ENCODE results near the gene DIP2A. TPM values are rescaled to one million over a fixed set of nuclear protein-coding genes. Genes with fewer than 3 reads are reported as not detected.
A peak's percentile ranks its signal among the peaks of the same experiment; 100 is the strongest.

The DIP2A gene
- total and polyA plus RNA-seq, 7 experiments from 2014 or later = 16.9 to 118 (median 105) TPM

- Mint-ChIP-seq H3K9me3 (peaks cover 0 to 1% (median 0%) of the 10 kb centered on the region in 11 donors), H3K27ac (no peak overlapping the region), H3K27me3 (no peaks in the 10 kb centered on the region), H3K4me1 (peaks cover 33 to 88% (median 75%) of the 10 kb centered on the region in 7 donors), H3K36me3 (no peaks in the 10 kb centered on the region), H3K4me3 (no peak overlapping the region)
- DNase-seq (no peak), ATAC-seq (no peak)
- no peak overlapping the region for H3K4me3 ChIP-seq (ENCODE audit: low read length)
- H3K27me3 ChIP-seq (ENCODE audit: control insufficient read depth in 2 of 2, insufficient read depth in 2 of 2, low read length in 2 of 2) = no peaks in the 10 kb centered on the region
- no peak overlapping the region for H3K27ac ChIP-seq (ENCODE audit: low read depth, low read length)
- no peaks in the 10 kb centered on the region for H3K9me3 ChIP-seq (ENCODE audit: control insufficient read depth in 2 of 3, low read length in 3 of 3)
- ChIA-PET POLR2A (interaction anchor here (0.9 to 2.0 kb wide), 3 partner anchors 29 to 51 kb away, joined by 3 to 5 read pairs (median 4); partner anchors contain the start of gene PRMT2), CTCF (no interaction called here)
- intact Hi-C loops (cut with micrococcal nuclease) = no loop called here
- H3K36me3 ChIP-seq (ENCODE audit: control insufficient read depth in 2 of 3, insufficient read depth in 3 of 3, low read length in 3 of 3) = no peaks in the 10 kb centered on the region
- peaks cover 25 to 46% of the 10 kb centered on the region in 2 donors for H3K4me1 ChIP-seq (ENCODE audit: control insufficient read depth in 2 of 2, insufficient read depth in 2 of 2, low read length in 2 of 2)
Measured at GRCh38 chr21:46603228-46603627, 144.5 kb downstream of the DIP2A start.

DNA sequence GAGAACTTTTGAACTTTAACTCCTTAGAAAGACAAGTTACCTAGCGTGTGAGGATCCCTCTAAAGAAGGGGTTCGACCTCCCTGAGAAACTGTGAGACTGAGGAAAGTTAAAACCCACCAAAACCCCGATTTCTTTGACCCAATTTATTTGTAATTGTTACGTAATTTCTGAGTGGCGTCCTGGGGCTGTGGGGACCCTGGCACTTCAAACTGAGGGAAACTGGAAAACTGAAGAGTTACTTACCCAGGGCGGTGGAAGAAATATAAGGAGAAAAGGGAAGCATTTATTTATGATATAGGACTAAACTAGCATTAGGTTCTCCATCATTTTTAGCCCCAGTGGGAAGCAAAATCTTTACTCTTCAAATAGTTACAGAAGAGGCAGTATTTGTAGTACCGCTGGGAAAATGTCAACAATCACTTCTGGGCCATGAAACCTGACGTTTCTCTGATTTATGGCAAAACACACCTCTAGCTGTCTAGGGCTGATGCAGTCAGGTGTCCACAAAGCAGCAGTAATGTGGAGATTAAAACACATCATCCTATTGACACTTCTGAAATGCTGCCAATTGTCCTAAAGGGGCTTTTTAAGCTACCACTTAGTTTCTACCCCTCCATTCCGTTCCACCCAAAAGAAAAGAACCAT lies 145.8 kb downstream of the DIP2A start:
- no peaks in the 10 kb centered on the region for H3K36me3 ChIP-seq (ENCODE audit: control insufficient read depth in 2 of 3, insufficient read depth in 3 of 3, low read length in 3 of 3)
- ChIA-PET POLR2A (interaction anchor here (1.0 to 2.8 kb wide), 4 partner anchors 11 to 38 kb away, joined by 3 to 13 read pairs (median 10); no protein-coding TSS in a partner anchor), CTCF (interaction anchor here (0.7 kb wide), 1 partner anchor 100 kb away, joined by 3 read pairs; no protein-coding TSS in a partner anchor)
- no peaks in the 10 kb centered on the region for H3K36me3 Mint-ChIP-seq
- H3K4me3 ChIP-seq (ENCODE audit: low read length) = no peak overlapping the region
- no peak for DNase-seq
- H3K4me1 ChIP-seq (ENCODE audit: control insufficient read depth in 2 of 2, insufficient read depth in 2 of 2, low read length in 2 of 2) = peaks cover 25 to 36% of the 10 kb centered on the region in 2 donors
- H3K27me3 ChIP-seq (ENCODE audit: control insufficient read depth in 2 of 2, insufficient read depth in 2 of 2, low read length in 2 of 2) = no peaks in the 10 kb centered on the region
- intact Hi-C loops (cut with micrococcal nuclease) = no loop called here
- peaks cover 34 to 88% (median 71%) of the 10 kb centered on the region in 7 donors for H3K4me1 Mint-ChIP-seq
- H3K9me3 ChIP-seq (ENCODE audit: control insufficient read depth in 2 of 3, low read length in 3 of 3) = no peaks in the 10 kb centered on the region
- peaks cover 0 to 1% (median 0%) of the 10 kb centered on the region in 11 donors for H3K9me3 Mint-ChIP-seq
- H3K4me3 Mint-ChIP-seq = peak overlapping the region in 8 of 10 donors; percentile 37 to 88 (median 72)
- H3K27ac ChIP-seq (ENCODE audit: low read depth, low read length) = peak overlapping the region; percentile 14
- peak overlapping the region; percentile 53 to 90 (median 82) for H3K27ac Mint-ChIP-seq
- H3K27me3 Mint-ChIP-seq = peaks cover 0 to 1% (median 0%) of the 10 kb centered on the region in 5 donors
- ATAC-seq = no peak

- Mint-ChIP-seq H3K27me3 (peaks cover 0 to 1% (median 0%) of the 10 kb centered on the region in 5 donors), H3K9me3 (peaks cover 0 to 8% (median 0%) of the 10 kb centered on the region in 11 donors), H3K36me3 (peaks cover 0 to 3% (median 0%) of the 10 kb centered on the region in 5 donors), H3K27ac (peak within 1 kb of the TSS; percentile 56 to 94 (median 89)), H3K4me1 (peaks cover 28 to 86% (median 68%) of the 10 kb centered on the region in 7 donors), H3K4me3 (peak within 1 kb of the TSS; percentile 70 to 88 (median 74))
- ChIA-PET POLR2A (interaction anchor here (0.7 to 2.8 kb wide), 13 partner anchors 8 to 147 kb away, joined by 3 to 13 read pairs (median 5); partner anchors contain the start of genes DIP2A and PRMT2), CTCF (interaction anchor here (1.2 kb wide), 1 partner anchor 16 kb away, joined by 5 read pairs; no protein-coding TSS in a partner anchor)
- Histone ChIP-seq H3K36me3 (ENCODE audit: control insufficient read depth in 2 of 3, insufficient read depth in 3 of 3, low read length in 3 of 3) (no peaks in the 10 kb centered on the region), H3K9me3 (ENCODE audit: control insufficient read depth in 2 of 3, low read length in 3 of 3) (no peaks in the 10 kb centered on the region), H3K4me3 (ENCODE audit: low read length) (peak within 1 kb of the TSS; percentile 22), H3K27me3 (ENCODE audit: control insufficient read depth in 2 of 2, insufficient read depth in 2 of 2, low read length in 2 of 2) (no peaks in the 10 kb centered on the region), H3K4me1 (ENCODE audit: control insufficient read depth in 2 of 2, insufficient read depth in 2 of 2, low read length in 2 of 2) (peaks cover 25 to 34% of the 10 kb centered on the region in 2 donors), H3K27ac (ENCODE audit: low read depth, low read length) (peak within 1 kb of the TSS; percentile 53)
- ATAC-seq (no peak), DNase-seq (peak in 6 of 9 donors; percentile 32 to 52 (median 40))
- intact Hi-C loops (cut with micrococcal nuclease) = loop anchor here in 1 of 2 donors (5.0 kb wide), 1 partner anchor 38 kb away; no protein-coding TSS in a partner anchor
Measured at GRCh38 chr21:46604975-46605766, 146.5 kb downstream of the DIP2A start, which contains the start of gene S100B. Gene S100B (minus strand): TSS chr21:46605082. CDS start chr21:46602415, 2,667 bp downstream.

DNA sequence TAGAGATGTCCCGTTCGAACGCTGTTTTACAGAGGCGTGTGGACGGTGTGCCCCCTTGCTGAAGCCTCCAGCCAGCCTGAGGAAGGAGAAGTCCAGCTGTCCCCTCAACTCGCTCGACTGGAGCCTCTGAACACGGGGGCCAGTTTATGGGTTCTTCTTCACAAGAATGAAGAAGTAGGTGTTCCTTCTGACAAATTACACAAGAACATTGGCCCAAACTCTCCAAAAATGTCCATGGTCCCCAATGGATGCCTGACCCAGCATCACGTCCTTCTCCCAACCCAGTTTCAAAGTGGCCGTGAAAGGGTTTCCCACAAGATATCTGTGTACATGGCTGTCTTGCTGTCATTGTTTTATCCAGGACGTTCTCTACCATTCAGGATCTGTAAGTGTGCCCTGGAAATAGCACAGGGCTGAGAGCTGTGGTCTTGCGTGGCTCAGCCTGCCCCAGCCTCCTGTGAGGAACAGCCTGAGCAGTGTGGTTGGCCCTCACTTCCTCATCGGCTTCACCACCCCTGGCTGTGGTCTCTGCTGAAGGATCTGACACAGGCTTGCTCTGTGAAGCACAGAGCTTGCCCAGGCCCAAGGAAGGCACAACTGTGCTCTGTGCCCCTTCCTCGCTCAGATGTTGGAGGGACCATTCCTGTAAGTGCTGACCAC lies 147.2 kb downstream of the DIP2A start:
- ATAC-seq = peak; percentile 97
- ChIA-PET POLR2A (interaction anchor here (0.7 to 2.8 kb wide), 15 partner anchors 9 to 147 kb away, joined by 3 to 13 read pairs (median 5); partner anchors contain the start of genes DIP2A and PRMT2), CTCF (interaction anchor here (0.7 to 1.2 kb wide), 2 partner anchors 15 to 184 kb away, joined by 3 to 5 read pairs; no protein-coding TSS in a partner anchor)
- peaks cover 0 to 4% (median 3%) of the 10 kb centered on the region in 3 experiments for H3K9me3 ChIP-seq (ENCODE audit: control insufficient read depth in 2 of 3, low read length in 3 of 3)
- H3K4me3 Mint-ChIP-seq = peak overlapping the region; percentile 64 to 88 (median 73)
- intact Hi-C loops (cut with micrococcal nuclease) = loop anchor here in 1 of 2 donors (1.0 to 5.0 kb wide), 4 partner anchors 17 to 39 kb away; no protein-coding TSS in a partner anchor
- H3K4me3 ChIP-seq (ENCODE audit: low read length) = peak overlapping the region; percentile 22
- peaks cover 0 to 6% (median 0%) of the 10 kb centered on the region in 5 donors for H3K36me3 Mint-ChIP-seq
- H3K9me3 Mint-ChIP-seq = peaks cover 0 to 15% (median 3%) of the 10 kb centered on the region in 11 donors
- peaks cover 0 to 1% (median 0%) of the 10 kb centered on the region in 5 donors for H3K27me3 Mint-ChIP-seq
- peaks cover 25 to 34% of the 10 kb centered on the region in 2 donors for H3K4me1 ChIP-seq (ENCODE audit: control insufficient read depth in 2 of 2, insufficient read depth in 2 of 2, low read length in 2 of 2)
- peak overlapping the region; percentile 53 for H3K27ac ChIP-seq (ENCODE audit: low read depth, low read length)
- no peaks in the 10 kb centered on the region for H3K27me3 ChIP-seq (ENCODE audit: control insufficient read depth in 2 of 2, insufficient read depth in 2 of 2, low read length in 2 of 2)
- peaks cover 28 to 82% (median 64%) of the 10 kb centered on the region in 7 donors for H3K4me1 Mint-ChIP-seq
- H3K36me3 ChIP-seq (ENCODE audit: control insufficient read depth in 2 of 3, insufficient read depth in 3 of 3, low read length in 3 of 3) = no peaks in the 10 kb centered on the region
- peak overlapping the region; percentile 56 to 94 (median 89) for H3K27ac Mint-ChIP-seq
- DNase-seq = peak in 8 of 9 donors; percentile 20 to 54 (median 43)

- H3K4me3 ChIP-seq (ENCODE audit: low read length) = peak overlapping the region; percentile 22
- peaks cover 0 to 7% (median 0%) of the 10 kb centered on the region in 5 donors for H3K36me3 Mint-ChIP-seq
- H3K9me3 ChIP-seq (ENCODE audit: control insufficient read depth in 2 of 3, low read length in 3 of 3) = peaks cover 0 to 4% (median 3%) of the 10 kb centered on the region in 3 experiments
- H3K27ac Mint-ChIP-seq = peak overlapping the region; percentile 56 to 94 (median 89)
- peaks cover 0 to 18% (median 3%) of the 10 kb centered on the region in 11 donors for H3K9me3 Mint-ChIP-seq
- ATAC-seq = no peak
- intact Hi-C loops (cut with micrococcal nuclease) = loop anchor here in 1 of 2 donors (1.0 to 5.0 kb wide), 4 partner anchors 16 to 39 kb away; no protein-coding TSS in a partner anchor
- peaks cover 25 to 34% of the 10 kb centered on the region in 2 donors for H3K4me1 ChIP-seq (ENCODE audit: control insufficient read depth in 2 of 2, insufficient read depth in 2 of 2, low read length in 2 of 2)
- peak overlapping the region; percentile 53 for H3K27ac ChIP-seq (ENCODE audit: low read depth, low read length)
- peaks cover 28 to 78% (median 64%) of the 10 kb centered on the region in 7 donors for H3K4me1 Mint-ChIP-seq
- H3K27me3 Mint-ChIP-seq = peaks cover 0 to 1% (median 0%) of the 10 kb centered on the region in 5 donors
- ChIA-PET CTCF (interaction anchor here (0.7 to 1.2 kb wide), 3 partner anchors 15 to 184 kb away, joined by 3 to 5 read pairs (median 3); no protein-coding TSS in a partner anchor), POLR2A (interaction anchor here (0.8 to 2.8 kb wide), 14 partner anchors 9 to 148 kb away, joined by 3 to 13 read pairs (median 5); partner anchors contain the start of genes DIP2A and PRMT2)
- DNase-seq = no peak
- H3K4me3 Mint-ChIP-seq = peak overlapping the region; percentile 64 to 88 (median 73)
- no peaks in the 10 kb centered on the region for H3K27me3 ChIP-seq (ENCODE audit: control insufficient read depth in 2 of 2, insufficient read depth in 2 of 2, low read length in 2 of 2)
- H3K36me3 ChIP-seq (ENCODE audit: control insufficient read depth in 2 of 3, insufficient read depth in 3 of 3, low read length in 3 of 3) = no peaks in the 10 kb centered on the region
Measured at GRCh38 chr21:46606427-46606813, 147.7 kb downstream of the DIP2A start.
